ENCODE measurements around the gene TMEM108.

Gene TMEM108

GRCh38 chr3:133230195-133230594, 192.0 kb downstream of the TMEM108 start:
- Mint-ChIP-seq H3K9me3 (peaks cover 5% of the 10 kb centered on the region), H3K27me3 (peaks cover 3% of the 10 kb centered on the region), H3K36me3 (ENCODE audit: low read depth) (no peaks in the 10 kb centered on the region), H3K4me1 (ENCODE audit: low read depth) (no peaks in the 10 kb centered on the region), H3K27ac (no peak overlapping the region), H3K4me3 (no peak overlapping the region)
- no peak for DNase-seq

- Mint-ChIP-seq H3K9me3 (no peaks in the 10 kb centered on the region), H3K36me3 (ENCODE audit: low read depth) (no peaks in the 10 kb centered on the region), H3K4me1 (ENCODE audit: low read depth) (no peaks in the 10 kb centered on the region), H3K27ac (no peak overlapping the region), H3K27me3 (peaks cover 14% of the 10 kb centered on the region), H3K4me3 (no peak overlapping the region)
- no peak for DNase-seq
Measured at GRCh38 chr3:133236901-133237300, 198.7 kb downstream of the TMEM108 start.

- DNase-seq, result no peak
- Mint-ChIP-seq H3K9me3 (no peaks in the 10 kb centered on the region), H3K4me1 (ENCODE audit: low read depth) (no peaks in the 10 kb centered on the region), H3K27me3 (peaks cover 16% of the 10 kb centered on the region), H3K4me3 (no peak overlapping the region), H3K36me3 (ENCODE audit: low read depth) (no peaks in the 10 kb centered on the region), H3K27ac (no peak overlapping the region)
Measured at GRCh38 chr3:133237380-133237779, 199.2 kb downstream of the TMEM108 start.

GRCh38 chr3:133238015-133238414, 199.8 kb downstream of the TMEM108 start:
- no peak for DNase-seq
- H3K4me3 Mint-ChIP-seq, result no peak overlapping the region
- H3K27ac Mint-ChIP-seq, result no peak overlapping the region
- H3K27me3 Mint-ChIP-seq, result peaks cover 21% of the 10 kb centered on the region
- no peaks in the 10 kb centered on the region for H3K4me1 Mint-ChIP-seq (ENCODE audit: low read depth)
- no peaks in the 10 kb centered on the region for H3K36me3 Mint-ChIP-seq (ENCODE audit: low read depth)
- no peaks in the 10 kb centered on the region for H3K9me3 Mint-ChIP-seq

- H3K4me1 Mint-ChIP-seq (ENCODE audit: low read depth), result no peaks in the 10 kb centered on the region
- H3K27ac Mint-ChIP-seq, result no peak overlapping the region
- H3K27me3 Mint-ChIP-seq, result peaks cover 14% of the 10 kb centered on the region
- no peak overlapping the region for H3K4me3 Mint-ChIP-seq
- no peaks in the 10 kb centered on the region for H3K9me3 Mint-ChIP-seq
- no peak for DNase-seq
- H3K36me3 Mint-ChIP-seq (ENCODE audit: low read depth), result no peaks in the 10 kb centered on the region
Measured at GRCh38 chr3:133246119-133246518, 207.9 kb downstream of the TMEM108 start.

- H3K36me3 Mint-ChIP-seq (ENCODE audit: low read depth), result no peaks in the 10 kb centered on the region
- H3K4me1 Mint-ChIP-seq (ENCODE audit: low read depth), result no peaks in the 10 kb centered on the region
- no peaks in the 10 kb centered on the region for H3K9me3 Mint-ChIP-seq
- peaks cover 11% of the 10 kb centered on the region for H3K27me3 Mint-ChIP-seq
- H3K4me3 Mint-ChIP-seq, result no peak overlapping the region
- H3K27ac Mint-ChIP-seq, result no peak overlapping the region
- DNase-seq, result no peak
Measured at GRCh38 chr3:133246773-133247172, 208.6 kb downstream of the TMEM108 start.

GRCh38 chr3:133248389-133248788, 210.2 kb downstream of the TMEM108 start:
- no peaks in the 10 kb centered on the region for H3K9me3 Mint-ChIP-seq
- no peak for DNase-seq
- no peaks in the 10 kb centered on the region for H3K4me1 Mint-ChIP-seq (ENCODE audit: low read depth)
- H3K36me3 Mint-ChIP-seq (ENCODE audit: low read depth), result no peaks in the 10 kb centered on the region
- no peaks in the 10 kb centered on the region for H3K27me3 Mint-ChIP-seq
- no peak overlapping the region for H3K4me3 Mint-ChIP-seq
- H3K27ac Mint-ChIP-seq, result no peak overlapping the region

GRCh38 chr3:133249490-133249889, 211.3 kb downstream of the TMEM108 start:
- no peaks in the 10 kb centered on the region for H3K4me1 Mint-ChIP-seq (ENCODE audit: low read depth)
- H3K27ac Mint-ChIP-seq, result no peak overlapping the region
- H3K27me3 Mint-ChIP-seq, result peaks cover 3% of the 10 kb centered on the region
- no peak overlapping the region for H3K4me3 Mint-ChIP-seq
- DNase-seq, result no peak
- no peaks in the 10 kb centered on the region for H3K9me3 Mint-ChIP-seq
- H3K36me3 Mint-ChIP-seq (ENCODE audit: low read depth), result no peaks in the 10 kb centered on the region

GRCh38 chr3:133254151-133254550, 216.0 kb downstream of the TMEM108 start:
- H3K36me3 Mint-ChIP-seq (ENCODE audit: low read depth), result no peaks in the 10 kb centered on the region
- no peak overlapping the region for H3K27ac Mint-ChIP-seq
- H3K4me1 Mint-ChIP-seq (ENCODE audit: low read depth), result peaks cover 2% of the 10 kb centered on the region

GRCh38 chr3:133254716-133255115, 216.5 kb downstream of the TMEM108 start:
- H3K36me3 Mint-ChIP-seq (ENCODE audit: low read depth), result no peaks in the 10 kb centered on the region
- no peak overlapping the region for H3K4me3 Mint-ChIP-seq
- H3K9me3 Mint-ChIP-seq, result no peaks in the 10 kb centered on the region
- peaks cover 2% of the 10 kb centered on the region for H3K4me1 Mint-ChIP-seq (ENCODE audit: low read depth)
- DNase-seq, result no peak
- peaks cover 6% of the 10 kb centered on the region for H3K27me3 Mint-ChIP-seq
- no peak overlapping the region for H3K27ac Mint-ChIP-seq

More at GRCh38 chr3:133254151-133254550, 216.0 kb downstream of the TMEM108 start:
- no peak for DNase-seq
- H3K9me3 Mint-ChIP-seq, result no peaks in the 10 kb centered on the region
- H3K27me3 Mint-ChIP-seq, result peaks cover 6% of the 10 kb centered on the region
- no peak overlapping the region for H3K4me3 Mint-ChIP-seq

- DNase-seq, result no peak
- no peaks in the 10 kb centered on the region for H3K9me3 Mint-ChIP-seq
- no peak overlapping the region for H3K27ac Mint-ChIP-seq
- H3K27me3 Mint-ChIP-seq, result peaks cover 6% of the 10 kb centered on the region
- H3K36me3 Mint-ChIP-seq (ENCODE audit: low read depth), result no peaks in the 10 kb centered on the region
- H3K4me3 Mint-ChIP-seq, result no peak overlapping the region
- H3K4me1 Mint-ChIP-seq (ENCODE audit: low read depth), result peaks cover 2% of the 10 kb centered on the region
Measured at GRCh38 chr3:133256787-133257483, 218.7 kb downstream of the TMEM108 start.

- H3K9me3 Mint-ChIP-seq, result no peaks in the 10 kb centered on the region
- H3K4me3 Mint-ChIP-seq, result no peak overlapping the region
- no peaks in the 10 kb centered on the region for H3K36me3 Mint-ChIP-seq (ENCODE audit: low read depth)
- H3K27me3 Mint-ChIP-seq, result peaks cover 8% of the 10 kb centered on the region
- no peak for DNase-seq
- no peak overlapping the region for H3K27ac Mint-ChIP-seq
- peaks cover 2% of the 10 kb centered on the region for H3K4me1 Mint-ChIP-seq (ENCODE audit: low read depth)
Measured at GRCh38 chr3:133258358-133258757, 220.2 kb downstream of the TMEM108 start.

GRCh38 chr3:133259767-133260166, 221.6 kb downstream of the TMEM108 start:
- Mint-ChIP-seq H3K4me1 (ENCODE audit: low read depth) (peaks cover 2% of the 10 kb centered on the region), H3K36me3 (ENCODE audit: low read depth) (no peaks in the 10 kb centered on the region), H3K4me3 (no peak overlapping the region), H3K9me3 (no peaks in the 10 kb centered on the region), H3K27ac (no peak overlapping the region), H3K27me3 (peaks cover 11% of the 10 kb centered on the region)
- no peak for DNase-seq

- no peak overlapping the region for H3K27ac Mint-ChIP-seq
- DNase-seq, result no peak
- no peak overlapping the region for H3K4me3 Mint-ChIP-seq
- H3K36me3 Mint-ChIP-seq (ENCODE audit: low read depth), result no peaks in the 10 kb centered on the region
- no peaks in the 10 kb centered on the region for H3K9me3 Mint-ChIP-seq
- H3K27me3 Mint-ChIP-seq, result peaks cover 20% of the 10 kb centered on the region
- H3K4me1 Mint-ChIP-seq (ENCODE audit: low read depth), result no peaks in the 10 kb centered on the region
Measured at GRCh38 chr3:133262333-133262732, 224.1 kb downstream of the TMEM108 start.

- DNase-seq, result no peak
- Mint-ChIP-seq H3K27me3 (peaks cover 20% of the 10 kb centered on the region), H3K4me3 (no peak overlapping the region), H3K27ac (no peak overlapping the region), H3K36me3 (ENCODE audit: low read depth) (no peaks in the 10 kb centered on the region), H3K4me1 (ENCODE audit: low read depth) (no peaks in the 10 kb centered on the region), H3K9me3 (no peaks in the 10 kb centered on the region)
Measured at GRCh38 chr3:133264920-133265319, 226.7 kb downstream of the TMEM108 start.

- Mint-ChIP-seq H3K36me3 (ENCODE audit: low read depth) (no peaks in the 10 kb centered on the region), H3K27ac (no peak overlapping the region), H3K9me3 (no peaks in the 10 kb centered on the region), H3K27me3 (peaks cover 26% of the 10 kb centered on the region), H3K4me1 (ENCODE audit: low read depth) (peaks cover 4% of the 10 kb centered on the region), H3K4me3 (no peak overlapping the region)
- no peak for DNase-seq
Measured at GRCh38 chr3:133268726-133269134, 230.5 kb downstream of the TMEM108 start.

Data from activated T-cell treated with anti-CD3 and anti-CD28 coated beads, Interleukin-2, amount 50 U/mL, for 24 hours (primary cell).